Spleen (tissue), 11 donors: Measurements from ENCODE around the gene SLC12A6. TPM values are rescaled to one million over a fixed set of nuclear protein-coding genes. Genes with fewer than 3 reads are reported as not detected.

Experiments
- DNase-seq: peaks from one replicate; pipeline ENCODE4 v3.0.0-alpha.2; 2020
- H3K27ac ChIP-seq, 8 donors: fragments of 200-600 bp; sonication (generic) in 7 of 8; 1 replicate in 4 of 8; 2 replicates in 4 of 8; pipeline versions ENCODE4 v1.5.0 to v1.8.0; 2016 to 2021; ENCODE audit warnings: inconsistent platforms in 4 of 8, mild to moderate bottlenecking in 4 of 8, moderate library complexity in 1 of 8
- H3K27me3 ChIP-seq, 7 donors: fragments of 200-600 bp; sonication (generic) in 6 of 7; replicated peaks in 1 of 7; 1 replicate in 4 of 7; 2 replicates in 3 of 7; pipeline versions ENCODE4 v1.5.0 to v1.8.0; 2016 to 2021; ENCODE audit warnings: inconsistent platforms in 3 of 7, mild to moderate bottlenecking in 1 of 7
- H3K36me3 ChIP-seq, 6 donors: fragments of 200-600 bp; sonication (generic) in 5 of 6; 1 replicate in 4 of 6; 2 replicates in 2 of 6; pipeline versions ENCODE4 v1.5.0 to v1.8.0; 2016 to 2021; ENCODE audit warnings: inconsistent platforms in 2 of 6
- H3K4me1 ChIP-seq, 6 donors: fragments of 200-600 bp; sonication (generic) in 5 of 6; 1 replicate in 3 of 6; 2 replicates in 3 of 6; pipeline versions ENCODE4 v1.5.0 to v1.8.0; 2016 to 2021; ENCODE audit warnings: inconsistent platforms in 3 of 6
- H3K4me3 ChIP-seq, 8 donors: fragments of 200-600 bp; sonication (generic) in 7 of 8; 1 replicate in 4 of 8; 2 replicates in 4 of 8; pipeline versions ENCODE4 v1.5.0 to v1.8.0; 2016 to 2021; ENCODE audit warnings: inconsistent platforms in 4 of 8, mild to moderate bottlenecking in 4 of 8, moderate library complexity in 2 of 8
- H3K9me3 ChIP-seq, 8 donors: fragments of 200-600 bp; sonication (generic) in 7 of 8; 1 replicate in 4 of 8; 2 replicates in 4 of 8; pipeline versions ENCODE4 v1.5.0 to v1.8.0; 2016 to 2021; ENCODE audit warnings: inconsistent platforms in 4 of 8
- CTCF ChIP-seq, 11 experiments: fragments of 200-600 bp in 7 of 11; fragments of 450-650 bp in 4 of 11; sonication (generic) in 4 of 11; IDR thresholded peaks in 8 of 11; conservative IDR thresholded peaks in 3 of 11; 1 replicate in 7 of 11; 2 replicates in 4 of 11; pipeline versions ENCODE4 v1.4.0 to v1.8.0; 2016 to 2021; ENCODE audit warnings: antibody characterized with exemption in 11 of 11, inconsistent platforms in 4 of 11, mild to moderate bottlenecking in 1 of 11
- POLR2A ChIP-seq, 3 donors: fragments of 450-650 bp; IDR thresholded peaks; one replicate each; pipeline ENCODE4 v1.5.1; 2017; ENCODE audit warnings: antibody characterized with exemption in 3 of 3, mild to moderate bottlenecking in 1 of 3
- POLR2AphosphoS5 ChIP-seq, 3 donors: sonication (generic); formaldehyde crosslinking; IDR thresholded peaks; one replicate each; pipeline ENCODE4 v1.5.1; 2017; ENCODE audit warnings: antibody characterized with exemption in 3 of 3
- WGBS, 5 donors: extraction: QIAGEN DNeasy Blood & Tissue Kit in 3 of 5; methylation state at CpG; one replicate each; pipeline versions ENCODE4 v1.1.5 to v1.1.7; 2013 to 2018; 5-methylcytosine and 5-hydroxymethylcytosine counted together
- intact Hi-C: fragments of 100-400 bp; cut with DNase I; formaldehyde crosslinking; loops from one replicate; pipeline ENCODE4 v1.15.0; 2023; ENCODE audit warnings: low total_unique reads
- polyA plus RNA-seq, 3 donors: library from polyadenylated mRNA; stranded (reverse); fragments of 200-250 nt; gene quantifications; one replicate each; pipeline ENCODE4 v1.2.1, GENCODE V29; 2013
- total RNA-seq, 7 donors: library from RNA; depleted of rRNA in 3 of 7; stranded (reverse); fragments of >200 nt in 3 of 7; fragmentation: NEBNext Ultra II Directional in 4 of 7; extraction: Animal tissue kit (Norgen Biotek cat#: 25700) in 4 of 7; gene quantifications; one replicate each; pipeline versions ENCODE4 v1.1.0 to v1.2.1, GENCODE V29; 2016 to 2021
- donor health status: healthy with polysubstance abuse.
- donor health status: DM: no; HTN: no; CAD: no; lungs with moderate emphysema.
- donor health status: DM: no; HTN: no; CAD: no.
- donor health status: Bipolar disorder and iron deficiency.
- donor health status: healthy.
- donor health status: DM: no; HTN: no; CAD: no.
- donor health status: DM: yes; HTN: yes; CAD: no.

The SLC12A6 gene
- total and polyA plus RNA-seq, 10 donors = 5.2 to 120 (median 58.3) TPM

DNA sequence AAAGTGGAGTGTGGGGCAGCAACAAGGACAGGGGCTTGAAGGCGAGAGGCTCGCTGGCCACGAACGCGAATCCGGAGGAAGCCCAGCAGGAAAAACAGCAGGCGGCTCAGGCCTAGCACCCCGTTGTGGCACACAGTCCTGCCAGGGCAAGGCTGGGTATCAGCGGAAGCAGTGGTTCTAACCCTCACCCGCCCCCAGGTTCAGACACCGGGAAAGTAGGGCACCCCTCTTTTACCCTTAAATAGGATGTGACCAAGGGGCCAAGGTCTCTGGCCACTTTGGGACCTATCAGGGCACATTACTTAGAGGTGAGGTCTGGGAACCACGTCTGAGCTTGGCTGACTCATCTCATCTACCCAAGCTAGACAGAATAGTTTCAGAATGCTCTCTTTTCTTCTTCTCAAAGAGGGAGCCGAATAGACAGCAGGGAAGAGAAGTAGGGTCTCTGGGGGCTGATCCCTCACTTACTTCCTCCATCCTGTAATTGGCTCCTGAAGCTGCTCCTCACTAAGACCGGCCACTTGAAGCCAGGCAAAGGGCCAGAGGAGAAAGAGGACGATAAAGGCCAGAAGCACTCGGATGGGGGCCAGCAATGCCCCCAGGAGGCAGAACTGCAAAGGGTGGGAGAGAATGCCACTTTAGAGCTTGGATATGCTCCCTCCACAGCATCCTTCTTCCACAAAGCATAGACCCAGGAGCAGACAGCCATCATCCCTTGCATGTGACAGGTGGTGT is 27.7 kb upstream of the SLC12A6 start:
- 71 to 85% (median 74%) methylated on average over 16 of the region's 16 CpGs for WGBS, 5 donors
- TF ChIP-seq POLR2AphosphoS5 (IDR thresholded peaks at IDR 0.05) = no peak
- no peak for TF ChIP-seq CTCF (IDR thresholded peaks at IDR 0.05 in 8 of 11, conservative IDR thresholded peaks at IDR 0.05 in 3 of 11)
- TF ChIP-seq POLR2A (IDR thresholded peaks at IDR 0.05) = no peak
- Histone ChIP-seq H3K9me3 (no peaks in the 10 kb centered on the region), H3K4me3 (peak overlapping the region in 7 of 8 donors; percentile 84 to 99 (median 94)), H3K4me1 (peaks cover 6 to 50% (median 30%) of the 10 kb centered on the region in 6 donors), H3K27me3 (no peaks in the 10 kb centered on the region), H3K36me3 (peaks cover 0 to 39% (median 10%) of the 10 kb centered on the region in 6 donors), H3K27ac (peak overlapping the region in 7 of 8 donors; percentile 11 to 100 (median 97))
- intact Hi-C loops = loop anchor here (10.0 kb wide), 1 partner anchor 130 kb away; no protein-coding TSS in a partner anchor
- DNase-seq = no peak

DNA sequence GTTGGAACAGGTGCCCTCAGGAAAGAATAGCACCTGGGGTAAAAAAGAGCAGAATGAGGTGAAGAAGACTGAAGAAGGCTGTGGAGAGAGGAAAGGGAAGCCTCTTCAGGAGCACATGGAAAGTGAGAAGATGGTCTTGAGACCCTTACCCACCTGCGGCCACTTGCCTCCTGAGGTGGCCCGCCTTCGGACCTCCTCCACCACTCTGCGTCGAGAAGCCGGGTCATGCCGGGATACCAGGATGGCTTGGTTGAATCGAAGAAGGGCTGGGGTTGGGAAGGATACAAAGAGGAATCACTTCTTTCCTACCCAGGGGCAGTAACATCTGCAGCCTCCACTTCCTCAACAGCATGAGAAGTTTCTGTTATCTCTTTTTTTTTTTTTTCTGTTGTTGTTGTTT is 26.5 kb upstream of the SLC12A6 start:
- TF ChIP-seq CTCF (IDR thresholded peaks at IDR 0.05 in 8 of 11, conservative IDR thresholded peaks at IDR 0.05 in 3 of 11) = no peak
- no peak for TF ChIP-seq POLR2A (IDR thresholded peaks at IDR 0.05)
- no peak for TF ChIP-seq POLR2AphosphoS5 (IDR thresholded peaks at IDR 0.05)
- Histone ChIP-seq H3K4me1 (peaks cover 6 to 43% (median 30%) of the 10 kb centered on the region in 6 donors), H3K4me3 (no peak overlapping the region), H3K9me3 (no peaks in the 10 kb centered on the region), H3K27me3 (no peaks in the 10 kb centered on the region), H3K36me3 (peaks cover 0 to 52% (median 20%) of the 10 kb centered on the region in 6 donors), H3K27ac (no peak overlapping the region)
- no peak for DNase-seq
- intact Hi-C loops = loop anchor here (10.0 kb wide), 1 partner anchor 129 kb away; no protein-coding TSS in a partner anchor
- WGBS, 5 donors = 92 to 98% (median 96%) methylated on average over 8 of the region's 8 CpGs

GRCh38 chr15:34362047-34362773 is 24.6 kb upstream of the SLC12A6 start:
- H3K4me1 ChIP-seq = peaks cover 6 to 28% (median 19%) of the 10 kb centered on the region in 6 donors
- H3K4me3 ChIP-seq = no peak overlapping the region
- TF ChIP-seq CTCF (IDR thresholded peaks at IDR 0.05 in 8 of 11, conservative IDR thresholded peaks at IDR 0.05 in 3 of 11) = no peak
- TF ChIP-seq POLR2AphosphoS5 (IDR thresholded peaks at IDR 0.05) = no peak
- TF ChIP-seq POLR2A (IDR thresholded peaks at IDR 0.05) = no peak
- no peaks in the 10 kb centered on the region for H3K27me3 ChIP-seq
- peak overlapping the region in 3 of 8 donors; percentile 33 to 48 (median 45) for H3K27ac ChIP-seq
- no peak for DNase-seq
- H3K36me3 ChIP-seq = peaks cover 0 to 70% (median 34%) of the 10 kb centered on the region in 6 donors
- no peaks in the 10 kb centered on the region for H3K9me3 ChIP-seq
- intact Hi-C loops = loop anchor here (10.0 kb wide), 1 partner anchor 127 kb away; no protein-coding TSS in a partner anchor
- WGBS, 5 donors = 71 to 87% (median 76%) methylated on average over 10 of the region's 10 CpGs
